HG02571 (cell line): ENCODE results near the gene GAS7.

Experiments used
- ATAC-seq: cut with Tn5 transposase; IDR thresholded peaks from one replicate; pipeline ENCODE4 v1.9.1; 2021; ENCODE audit warnings: mild to moderate bottlenecking, moderate library complexity; ENCODE audit not compliant: unreplicated experiment

GAS7 gene

DNA sequence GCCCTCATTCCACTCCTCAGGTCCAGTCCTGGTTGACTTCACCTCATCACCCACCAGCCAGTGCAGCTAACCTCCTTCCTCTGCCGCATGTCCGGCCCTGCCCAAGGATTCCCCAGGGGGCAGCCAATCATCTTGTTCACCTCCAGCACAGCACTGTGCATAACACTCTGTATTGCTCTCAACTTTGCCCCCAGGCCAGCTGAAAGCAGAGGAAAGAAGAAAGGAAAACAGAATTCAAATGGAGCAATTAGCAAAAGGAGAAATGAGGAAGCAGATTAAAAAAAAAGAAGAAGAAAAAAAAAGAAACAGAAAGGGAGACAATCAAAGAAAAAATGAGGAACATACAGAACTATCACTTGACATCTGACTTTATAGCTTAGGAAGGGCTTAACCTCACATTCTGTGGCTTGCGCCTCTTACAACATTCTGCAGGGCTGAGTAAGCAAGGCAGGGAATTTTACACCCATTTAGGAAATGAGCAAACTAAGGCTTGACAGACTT, 26.1 kb downstream of the GAS7 start:
- no peak for ATAC-seq

DNA sequence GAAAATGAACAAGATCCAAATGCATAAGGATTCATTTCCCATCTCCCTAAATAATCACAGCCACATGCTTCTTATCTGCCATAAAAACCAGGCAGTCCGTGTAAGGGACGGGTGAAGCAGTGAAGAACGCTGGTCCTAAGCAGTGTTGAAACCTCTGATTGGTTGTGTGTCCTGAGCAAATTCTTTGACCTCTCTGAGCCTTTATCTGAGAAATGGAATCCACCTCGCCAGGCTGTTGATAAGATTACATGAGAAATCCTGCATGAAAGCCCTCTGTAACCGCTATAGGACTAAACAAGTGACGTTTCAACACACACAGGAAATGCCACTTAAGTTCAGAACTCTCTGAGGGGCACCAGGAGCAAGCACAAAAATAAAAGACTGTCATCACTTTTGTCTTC, 26.8 kb downstream of the GAS7 start:
- ATAC-seq = no peak

- no peak for ATAC-seq
Measured at GRCh38 chr17:10171122-10171571, 27.3 kb downstream of the GAS7 start.

GRCh38 chr17:10170233-10170632, 28.2 kb downstream of the GAS7 start:
- no peak for ATAC-seq

DNA sequence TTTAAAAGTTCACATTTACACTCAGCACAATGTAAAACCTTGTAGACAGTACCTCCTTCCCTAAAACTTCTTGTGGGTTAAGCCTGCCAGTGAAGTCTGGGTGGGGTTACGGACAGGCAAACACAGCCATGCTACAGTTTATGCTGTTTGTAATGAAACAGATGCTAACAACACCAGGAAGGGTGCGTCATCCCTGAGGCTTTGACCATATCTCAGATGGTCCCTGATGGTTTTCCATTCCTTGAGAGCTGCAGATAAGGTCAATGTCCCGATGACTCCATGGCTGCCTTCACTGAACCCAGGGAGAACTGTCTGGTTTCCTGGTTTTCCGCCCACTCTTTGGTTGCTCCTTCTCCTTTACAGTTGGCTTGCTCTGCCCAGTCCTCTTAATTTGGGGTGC, 29.1 kb downstream of the GAS7 start:
- no peak for ATAC-seq

DNA sequence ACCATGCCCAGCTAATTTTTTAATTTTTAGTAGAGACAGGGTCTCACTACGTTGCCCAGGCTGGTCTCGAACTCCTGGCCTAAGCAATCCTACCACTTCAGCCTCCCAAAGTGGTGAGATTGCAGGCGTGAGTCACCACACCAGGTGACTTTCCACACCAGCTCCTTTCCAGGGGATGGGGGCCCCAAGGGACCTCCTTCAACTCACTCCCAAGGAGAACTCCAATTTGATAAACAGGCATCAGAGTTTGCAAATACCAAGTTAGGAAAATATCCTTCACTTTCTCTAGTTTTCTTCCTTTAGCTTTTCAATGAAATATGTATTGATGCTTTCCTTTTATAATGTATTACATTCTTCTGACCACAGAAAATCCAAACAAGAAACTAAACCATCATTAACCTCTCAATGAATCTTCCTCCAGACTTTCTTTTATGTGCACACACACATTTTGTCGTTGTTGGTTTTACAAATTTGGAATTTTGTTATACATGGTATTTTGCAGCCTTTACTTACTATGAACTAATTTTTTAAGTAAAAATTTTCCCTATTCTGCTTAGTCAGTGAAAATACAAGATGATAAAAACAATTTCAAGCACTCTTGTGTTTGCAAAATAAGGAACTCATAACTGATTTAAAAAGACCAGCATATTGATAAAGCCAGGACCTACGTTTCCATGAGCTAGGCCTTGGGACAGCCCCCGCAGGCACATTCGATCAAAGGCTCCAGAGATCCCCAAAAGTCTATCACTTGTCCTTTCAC, 32.0 kb downstream of the GAS7 start:
- no peak for ATAC-seq

- no peak for ATAC-seq
Measured at GRCh38 chr17:10162096-10162495, 36.3 kb downstream of the GAS7 start.

GRCh38 chr17:10161386-10161785, 37.0 kb downstream of the GAS7 start:
- ATAC-seq = no peak

DNA sequence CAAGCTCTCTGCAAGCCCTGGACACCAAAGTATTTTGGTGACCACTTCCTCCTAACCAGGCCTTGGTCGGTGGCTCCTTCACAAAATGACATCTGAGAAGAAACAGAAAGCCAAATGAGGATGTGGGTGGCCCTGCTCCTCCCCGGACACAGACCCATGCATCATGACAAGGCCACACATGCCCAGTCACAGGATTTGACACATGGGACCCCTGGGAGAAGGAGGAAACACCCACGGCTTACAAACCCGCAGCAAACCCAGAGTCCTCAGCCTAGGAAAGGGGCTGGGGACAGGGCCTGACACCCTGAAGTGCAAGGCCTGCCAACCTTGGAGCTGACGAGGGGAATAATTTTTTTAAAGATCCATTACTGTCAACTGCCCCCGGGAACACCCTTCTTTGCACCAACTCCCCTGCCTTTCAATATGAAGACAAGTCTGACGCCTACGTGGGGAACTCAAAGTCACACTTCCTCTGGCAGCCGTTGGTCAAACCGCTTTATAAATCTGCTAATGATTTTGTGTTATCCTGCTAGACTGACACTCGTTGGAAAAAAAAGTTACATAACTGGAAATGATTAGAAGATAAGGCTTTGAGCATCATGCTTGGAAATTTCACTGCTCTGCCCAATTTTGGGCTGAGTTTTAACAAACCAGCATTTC, 41.3 kb downstream of the GAS7 start:
- ATAC-seq = peak; percentile 77

DNA sequence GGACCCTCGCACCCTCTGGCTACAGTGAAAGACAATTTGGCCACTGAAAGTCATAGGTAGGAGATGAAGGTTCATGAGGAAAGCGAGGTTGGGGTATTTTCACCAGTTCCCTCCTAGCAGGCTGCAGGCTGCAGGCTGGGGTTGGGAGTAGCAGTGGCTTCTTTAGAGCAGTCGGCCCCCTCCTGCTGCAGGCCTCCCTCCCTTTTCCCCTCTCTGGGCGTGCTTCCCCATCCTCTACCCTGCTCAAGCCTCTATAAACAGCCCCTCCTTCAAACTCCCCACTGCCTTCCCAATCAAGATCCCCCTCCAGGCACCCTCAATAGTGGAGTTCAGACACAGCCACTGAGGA, 41.8 kb downstream of the GAS7 start:
- peak; percentile 19 for ATAC-seq

GRCh38 chr17:10156077-10156435, 42.4 kb downstream of the GAS7 start:
- no peak for ATAC-seq

GRCh38 chr17:10155371-10156076, 42.9 kb downstream of the GAS7 start:
- ATAC-seq = no peak

- ATAC-seq = no peak
Measured at GRCh38 chr17:10151667-10152496, 46.5 kb downstream of the GAS7 start.

- peak; percentile 53 for ATAC-seq
Measured at GRCh38 chr17:10149573-10150399, 48.6 kb downstream of the GAS7 start.

DNA sequence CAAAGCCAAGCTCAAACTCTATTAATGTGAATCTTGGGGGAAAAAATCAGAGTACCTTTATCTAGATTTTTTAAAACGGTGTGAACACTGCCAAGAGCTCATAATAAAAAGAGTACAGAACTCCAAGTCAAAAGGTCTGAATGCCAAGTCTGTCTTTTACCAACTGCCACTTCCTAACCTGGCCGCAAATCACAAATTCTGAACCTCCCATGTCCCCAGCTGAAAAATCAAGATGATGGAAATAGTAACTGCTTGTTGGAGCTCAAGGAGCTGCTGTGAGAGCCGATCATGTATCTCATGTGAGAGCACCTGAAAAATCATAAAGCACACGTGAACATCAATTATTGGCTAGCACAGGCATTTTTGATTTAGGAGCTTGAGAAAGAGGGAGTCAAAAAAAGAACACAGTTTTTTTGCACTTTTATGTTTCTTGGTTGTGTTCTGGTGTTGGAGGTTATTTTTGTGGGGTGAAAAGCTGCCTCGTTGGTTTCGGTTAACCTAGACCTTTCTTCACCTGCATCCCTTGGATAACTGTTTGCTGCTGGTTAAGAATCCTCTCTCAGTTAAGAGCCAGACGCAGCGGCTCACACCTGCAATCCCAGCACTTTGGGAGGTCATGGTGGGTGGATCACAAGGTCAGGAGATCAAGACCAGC, 50.5 kb downstream of the GAS7 start:
- ATAC-seq = no peak

GRCh38 chr17:10147040-10147439, 51.4 kb downstream of the GAS7 start:
- no peak for ATAC-seq

GRCh38 chr17:10144982-10145381, 53.4 kb downstream of the GAS7 start:
- no peak for ATAC-seq

- ATAC-seq = no peak
Measured at GRCh38 chr17:10144456-10144855, 54.0 kb downstream of the GAS7 start.

DNA sequence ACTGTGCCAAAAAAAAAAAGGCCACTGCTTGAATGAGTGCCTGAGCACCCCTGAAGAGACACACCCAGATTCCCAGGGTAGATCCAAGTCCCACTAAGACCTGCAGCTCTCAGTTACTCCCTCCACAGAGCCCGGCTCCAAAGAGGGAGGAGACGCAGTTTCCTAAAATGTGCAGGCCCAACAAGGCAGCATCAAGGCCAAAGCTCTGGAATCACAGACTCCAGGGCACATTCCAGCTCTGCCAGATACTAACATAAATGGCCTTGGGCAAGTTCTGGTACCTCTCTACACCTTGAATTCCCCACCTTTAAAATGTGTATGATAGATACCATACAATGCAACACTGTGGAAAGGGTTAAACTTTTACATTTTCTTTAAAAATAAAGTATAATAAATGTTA, 57.0 kb downstream of the GAS7 start:
- ATAC-seq = no peak

- ATAC-seq = no peak
Measured at GRCh38 chr17:10139577-10139976, 58.8 kb downstream of the GAS7 start.
